GM21367 (cell line): ENCODE results near the gene RGS7.
"Not testable (repeated sequence)": the region's sequence is repeated elsewhere in the genome, so short reads cannot be mapped to it uniquely, and the experiment has no call there.

Experiments used
- ATAC-seq: cut with Tn5 transposase; IDR thresholded peaks from one replicate; pipeline ENCODE4 v1.9.1; 2021; ENCODE audit not compliant: unreplicated experiment

The RGS7 gene

GRCh38 chr1:241142493-241142892, 214.5 kb downstream of the RGS7 start:
- ATAC-seq = no peak

DNA sequence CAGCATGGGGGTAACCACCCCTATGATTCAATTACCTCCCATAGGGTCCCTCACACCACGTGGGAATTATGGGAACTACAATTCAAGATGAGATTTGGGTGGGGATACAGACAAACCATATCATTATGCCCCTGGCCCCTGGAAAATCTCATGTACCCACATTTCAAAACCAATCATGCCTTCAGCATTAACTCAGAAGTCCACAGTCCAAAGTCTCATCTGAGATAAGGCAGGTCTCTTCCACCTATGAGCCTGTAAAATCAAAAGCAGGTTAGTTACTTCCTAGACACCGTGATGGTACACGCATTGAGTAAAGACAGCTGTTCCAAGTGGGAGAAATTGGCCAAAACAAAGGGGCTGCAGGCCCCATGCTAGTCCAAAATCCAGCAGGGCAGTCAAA, 215.4 kb downstream of the RGS7 start:
- ATAC-seq = not testable (repeated sequence)

DNA sequence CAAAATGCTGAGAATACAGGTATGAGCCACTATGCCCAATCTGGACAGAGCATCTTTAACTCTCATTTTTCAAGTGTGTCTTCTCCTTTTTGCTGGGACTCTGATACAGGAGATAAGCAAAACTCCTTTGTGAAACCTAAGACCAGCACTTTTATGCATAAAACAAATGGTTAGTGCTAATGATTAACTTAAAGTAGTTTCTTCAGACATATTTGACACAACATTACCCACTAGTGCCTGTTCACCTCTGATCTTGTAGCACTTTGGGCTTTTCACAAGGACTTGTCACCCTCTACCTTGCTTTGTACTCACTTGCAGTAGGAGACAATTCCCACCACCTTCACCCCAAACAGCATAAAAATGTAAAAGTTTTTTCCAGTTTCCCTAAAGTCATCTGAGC, 216.3 kb downstream of the RGS7 start:
- ATAC-seq = no peak

- no peak for ATAC-seq
Observed at GRCh38 chr1:241139047-241139446, 218.0 kb downstream of the RGS7 start.

DNA sequence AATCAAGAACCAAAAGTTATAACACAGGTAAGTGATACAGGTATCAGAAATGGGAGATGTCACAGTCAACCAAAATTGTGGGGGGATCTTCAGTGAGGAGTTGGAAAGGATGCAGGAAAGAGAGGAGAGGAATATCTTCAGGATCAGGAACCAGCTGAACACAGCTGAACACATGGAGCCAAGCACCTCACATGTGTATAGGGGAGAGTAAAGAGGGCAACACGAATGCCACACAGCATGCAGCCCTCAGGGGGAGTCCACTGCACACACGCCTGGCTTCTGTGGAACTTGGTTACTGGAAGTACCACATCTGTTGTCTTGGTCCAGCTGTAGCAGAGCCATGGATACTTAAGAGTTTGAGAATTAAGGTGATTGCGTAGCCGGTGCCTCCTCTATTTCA, 218.8 kb downstream of the RGS7 start:
- no peak for ATAC-seq

GRCh38 chr1:241136389-241136788, 220.6 kb downstream of the RGS7 start:
- no peak for ATAC-seq

DNA sequence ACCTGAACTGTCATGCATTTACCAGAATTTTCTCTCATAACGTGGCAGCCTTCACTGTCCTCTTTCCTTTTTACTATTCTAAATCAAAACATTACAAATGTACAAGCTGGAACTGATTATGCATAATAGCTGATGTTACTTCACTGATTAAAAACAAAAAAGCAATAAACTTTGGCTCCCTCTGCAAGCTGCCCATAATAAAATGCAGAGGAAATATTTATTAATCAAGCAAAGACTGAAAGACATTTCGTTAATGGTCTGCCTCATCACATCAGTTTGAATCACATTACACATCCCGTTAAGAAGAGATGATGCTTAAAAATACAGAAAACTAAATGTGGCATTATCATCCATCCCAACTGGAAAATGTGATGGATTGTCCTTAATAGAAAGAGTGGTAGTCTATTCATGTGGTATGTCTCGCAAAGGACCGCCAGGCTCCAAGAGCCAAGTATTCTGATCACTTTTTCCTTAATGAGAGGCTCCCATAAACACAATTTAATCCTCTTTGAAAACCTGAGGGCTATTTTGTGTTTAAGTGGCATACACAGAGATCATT, 225.3 kb downstream of the RGS7 start:
- no peak for ATAC-seq

GRCh38 chr1:241130881-241131280, 226.1 kb downstream of the RGS7 start:
- ATAC-seq = no peak

DNA sequence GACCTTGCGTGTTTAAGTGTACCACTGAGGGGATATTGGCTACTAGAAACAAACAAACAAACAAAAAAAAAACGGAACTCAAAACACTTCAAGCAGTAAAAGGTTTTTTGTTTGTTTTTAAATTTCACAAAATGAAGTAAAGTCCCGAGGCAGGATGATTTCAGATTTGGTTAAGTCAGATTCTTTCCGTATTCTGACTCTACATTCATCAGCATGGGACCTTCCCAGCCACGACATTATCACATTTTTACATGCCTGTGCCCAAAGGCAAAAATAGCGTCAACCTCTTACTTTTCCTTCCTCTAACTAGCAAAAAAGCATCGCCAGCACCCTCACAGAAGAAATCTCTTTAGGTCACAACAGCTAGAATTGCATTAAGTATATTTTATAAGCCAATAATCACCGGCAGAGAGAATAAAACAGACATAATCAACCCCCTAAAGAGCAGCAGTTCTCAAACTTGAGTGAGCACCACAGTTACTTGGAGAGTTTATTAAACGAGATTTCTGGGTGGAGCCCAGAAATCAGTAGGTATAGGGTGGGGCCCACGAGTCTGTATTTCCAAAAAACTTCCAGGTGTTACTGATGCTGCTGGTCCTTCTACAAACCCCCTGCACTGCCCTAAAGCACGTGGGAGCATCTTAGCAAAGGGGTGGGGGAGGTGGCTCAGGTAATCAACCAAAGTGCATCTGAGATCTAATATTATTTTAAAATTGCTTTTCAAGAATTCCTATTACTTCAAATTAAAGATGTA, 227.6 kb downstream of the RGS7 start:
- ATAC-seq = no peak

- no peak for ATAC-seq
Observed at GRCh38 chr1:241125286-241125685, 231.7 kb downstream of the RGS7 start.

- no peak for ATAC-seq
Observed at GRCh38 chr1:241118049-241118448, 239.0 kb downstream of the RGS7 start.

GRCh38 chr1:241115784-241116183, 241.2 kb downstream of the RGS7 start:
- no peak for ATAC-seq

DNA sequence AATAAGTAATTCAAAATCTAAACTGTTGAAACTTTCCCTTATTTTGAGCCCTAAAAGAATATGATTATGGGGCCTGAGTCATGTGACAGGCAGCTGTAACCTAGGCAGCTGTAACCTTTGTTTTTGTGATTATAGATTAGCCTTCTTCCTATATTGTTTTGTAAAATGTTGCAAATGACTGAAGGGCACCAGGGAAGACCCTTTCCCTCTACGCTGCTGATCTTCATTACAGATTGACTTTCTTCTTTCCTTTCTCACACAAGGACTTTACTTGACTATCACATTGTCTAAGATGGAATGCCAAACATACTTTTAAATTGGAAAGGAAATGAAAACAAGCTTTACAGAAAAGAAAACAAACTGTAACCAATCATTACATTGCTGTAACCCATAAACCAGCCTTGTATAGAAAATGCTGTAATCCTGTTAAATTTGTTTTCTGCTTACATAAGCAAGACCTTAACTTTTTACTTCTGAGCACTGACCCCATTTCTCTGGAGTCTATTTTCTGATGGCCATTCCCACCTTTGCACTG, 242.2 kb downstream of the RGS7 start:
- ATAC-seq = no peak

GRCh38 chr1:241113557-241113956, 243.4 kb downstream of the RGS7 start:
- no peak for ATAC-seq

DNA sequence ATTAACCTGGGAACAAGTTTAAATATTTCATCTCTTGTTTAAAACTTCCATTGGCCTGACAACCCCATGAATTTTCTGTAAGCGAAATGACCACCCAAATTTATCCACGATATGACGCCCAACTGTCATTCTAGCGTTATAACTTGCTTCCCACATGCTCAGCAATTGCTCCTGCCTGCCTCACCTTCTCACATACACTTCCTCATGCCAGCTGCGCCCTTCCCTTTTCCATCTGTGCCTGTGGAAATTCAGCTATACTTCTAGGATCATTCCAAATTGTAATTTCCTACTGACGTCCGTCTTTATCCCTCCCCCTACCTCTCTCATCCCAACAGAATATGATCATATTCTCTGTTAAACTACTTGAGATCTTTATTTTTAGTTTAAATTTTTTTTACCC, 248.0 kb downstream of the RGS7 start:
- ATAC-seq = no peak

DNA sequence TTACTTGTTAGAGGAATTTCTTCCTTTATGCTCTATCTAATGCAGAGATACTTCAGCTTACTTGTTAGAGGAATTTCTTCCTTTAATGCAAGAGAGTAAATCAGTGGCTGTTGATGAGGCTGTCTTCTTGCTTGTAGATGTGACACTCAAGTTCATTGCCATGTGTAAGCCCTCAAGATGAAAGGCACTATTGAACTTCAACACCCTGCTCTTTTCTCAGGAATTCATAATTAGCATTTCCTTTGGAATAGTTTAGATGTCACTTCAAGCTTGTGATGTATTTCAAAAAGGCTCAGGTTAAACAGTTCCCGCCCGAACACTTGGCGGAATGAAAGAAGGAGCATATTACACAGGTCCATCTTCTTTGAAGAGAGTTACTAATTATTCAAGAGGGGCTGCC, 251.9 kb downstream of the RGS7 start:
- ATAC-seq = no peak

- ATAC-seq = no peak
Observed at GRCh38 chr1:241102664-241103063, 254.3 kb downstream of the RGS7 start.

- ATAC-seq = no peak
Observed at GRCh38 chr1:241101622-241102021, 255.4 kb downstream of the RGS7 start.

DNA sequence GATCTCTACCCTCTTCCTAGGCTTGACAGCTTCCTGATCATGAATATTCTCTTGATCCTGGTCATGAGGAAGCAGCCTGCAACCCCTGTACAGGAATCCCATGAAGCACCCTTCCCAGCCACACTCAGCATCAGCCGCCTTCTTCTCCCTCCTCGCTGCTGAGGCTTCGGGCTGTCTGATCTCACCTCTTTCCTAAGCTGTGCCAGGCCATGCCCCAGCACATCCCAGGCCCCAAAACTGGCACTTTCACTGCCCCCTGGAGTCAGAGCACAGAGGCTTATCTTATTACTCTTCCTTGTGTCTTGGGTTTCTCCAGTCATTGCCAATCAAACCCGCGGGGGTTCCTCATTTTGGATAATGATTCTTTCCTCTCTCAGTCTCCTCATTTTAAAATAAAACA, 259.5 kb downstream of the RGS7 start:
- ATAC-seq = no peak

DNA sequence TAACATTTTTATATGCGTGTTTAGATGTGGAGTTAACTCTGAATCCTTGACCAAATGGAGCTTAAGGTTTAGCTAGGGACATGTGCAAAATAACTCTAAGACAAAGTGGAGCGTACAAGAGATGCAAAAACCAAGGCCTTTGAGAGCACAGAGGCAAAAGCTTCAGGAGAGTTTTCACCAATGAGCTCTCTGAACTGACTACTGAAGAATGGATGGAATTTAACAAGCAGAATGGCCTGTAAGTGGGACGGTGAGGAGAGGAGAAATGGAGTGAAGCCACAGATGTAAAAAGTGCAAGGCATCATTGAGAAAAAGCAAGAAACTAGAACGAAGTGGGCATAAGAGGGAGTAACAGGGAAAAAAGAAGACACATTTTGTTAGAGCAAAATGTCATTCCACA, 260.0 kb downstream of the RGS7 start:
- ATAC-seq = no peak

GRCh38 chr1:241095847-241096246, 261.2 kb downstream of the RGS7 start:
- ATAC-seq = no peak

GRCh38 chr1:241090798-241091197, 266.2 kb downstream of the RGS7 start:
- no peak for ATAC-seq

- ATAC-seq = not testable (repeated sequence)
Observed at GRCh38 chr1:241089066-241089465, 267.9 kb downstream of the RGS7 start.
